Measurements from ENCODE around the gene RIF1. TPM values are rescaled to one million over a fixed set of nuclear protein-coding genes. Genes with fewer than 3 reads are reported as not detected.

RIF1 gene
- total and polyA plus RNA-seq, 9 of the 15 experiments (the other 6 are each of a cell fraction or from before 2014, with no cell fraction given): 11.0 to 109 (median 44.2) TPM

DNA sequence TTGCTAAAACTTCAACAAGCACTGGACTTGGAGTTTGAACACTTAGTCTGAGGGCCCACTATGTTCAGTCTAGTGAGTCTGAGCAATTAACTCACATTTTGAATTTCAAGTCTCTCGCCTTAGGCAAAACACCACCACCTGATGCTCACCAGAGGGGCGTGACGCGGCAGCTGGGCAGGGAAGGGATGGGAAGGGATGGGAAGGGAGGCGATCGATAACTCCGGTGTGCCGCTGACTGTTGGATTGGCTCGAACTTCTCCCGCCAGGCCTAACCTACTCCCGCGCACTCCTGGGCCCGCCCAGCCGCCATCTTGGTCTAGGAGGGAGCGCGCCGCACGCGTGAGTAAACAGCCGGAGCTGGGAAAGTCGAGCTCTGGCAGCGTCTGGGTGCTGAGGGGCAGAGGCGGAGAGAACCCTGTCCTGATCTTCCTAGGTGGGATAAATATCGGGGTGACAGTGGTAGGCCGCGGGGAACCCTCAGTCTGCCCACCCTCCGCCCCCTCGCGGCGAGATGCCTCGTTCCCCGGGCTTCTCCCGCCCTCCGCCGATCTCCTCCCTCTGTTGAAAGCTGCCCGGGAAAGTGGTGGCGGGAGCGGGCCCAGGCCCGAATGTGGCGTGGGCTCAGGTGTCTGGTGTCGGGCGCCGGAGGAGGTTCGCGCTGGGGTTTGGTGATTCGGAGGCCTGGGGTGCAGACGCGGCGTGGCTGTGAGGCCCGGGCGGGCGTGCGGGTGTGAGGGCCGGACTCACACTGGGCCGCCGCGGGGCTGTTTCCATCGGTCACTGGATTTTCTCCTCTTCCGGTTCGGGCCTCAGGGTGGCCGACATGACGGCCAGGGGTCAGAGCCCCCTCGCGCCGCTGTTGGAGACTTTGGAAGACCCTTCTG is at the start of gene RIF1 (continued):
- TF ChIP-seq, protein P1, sequence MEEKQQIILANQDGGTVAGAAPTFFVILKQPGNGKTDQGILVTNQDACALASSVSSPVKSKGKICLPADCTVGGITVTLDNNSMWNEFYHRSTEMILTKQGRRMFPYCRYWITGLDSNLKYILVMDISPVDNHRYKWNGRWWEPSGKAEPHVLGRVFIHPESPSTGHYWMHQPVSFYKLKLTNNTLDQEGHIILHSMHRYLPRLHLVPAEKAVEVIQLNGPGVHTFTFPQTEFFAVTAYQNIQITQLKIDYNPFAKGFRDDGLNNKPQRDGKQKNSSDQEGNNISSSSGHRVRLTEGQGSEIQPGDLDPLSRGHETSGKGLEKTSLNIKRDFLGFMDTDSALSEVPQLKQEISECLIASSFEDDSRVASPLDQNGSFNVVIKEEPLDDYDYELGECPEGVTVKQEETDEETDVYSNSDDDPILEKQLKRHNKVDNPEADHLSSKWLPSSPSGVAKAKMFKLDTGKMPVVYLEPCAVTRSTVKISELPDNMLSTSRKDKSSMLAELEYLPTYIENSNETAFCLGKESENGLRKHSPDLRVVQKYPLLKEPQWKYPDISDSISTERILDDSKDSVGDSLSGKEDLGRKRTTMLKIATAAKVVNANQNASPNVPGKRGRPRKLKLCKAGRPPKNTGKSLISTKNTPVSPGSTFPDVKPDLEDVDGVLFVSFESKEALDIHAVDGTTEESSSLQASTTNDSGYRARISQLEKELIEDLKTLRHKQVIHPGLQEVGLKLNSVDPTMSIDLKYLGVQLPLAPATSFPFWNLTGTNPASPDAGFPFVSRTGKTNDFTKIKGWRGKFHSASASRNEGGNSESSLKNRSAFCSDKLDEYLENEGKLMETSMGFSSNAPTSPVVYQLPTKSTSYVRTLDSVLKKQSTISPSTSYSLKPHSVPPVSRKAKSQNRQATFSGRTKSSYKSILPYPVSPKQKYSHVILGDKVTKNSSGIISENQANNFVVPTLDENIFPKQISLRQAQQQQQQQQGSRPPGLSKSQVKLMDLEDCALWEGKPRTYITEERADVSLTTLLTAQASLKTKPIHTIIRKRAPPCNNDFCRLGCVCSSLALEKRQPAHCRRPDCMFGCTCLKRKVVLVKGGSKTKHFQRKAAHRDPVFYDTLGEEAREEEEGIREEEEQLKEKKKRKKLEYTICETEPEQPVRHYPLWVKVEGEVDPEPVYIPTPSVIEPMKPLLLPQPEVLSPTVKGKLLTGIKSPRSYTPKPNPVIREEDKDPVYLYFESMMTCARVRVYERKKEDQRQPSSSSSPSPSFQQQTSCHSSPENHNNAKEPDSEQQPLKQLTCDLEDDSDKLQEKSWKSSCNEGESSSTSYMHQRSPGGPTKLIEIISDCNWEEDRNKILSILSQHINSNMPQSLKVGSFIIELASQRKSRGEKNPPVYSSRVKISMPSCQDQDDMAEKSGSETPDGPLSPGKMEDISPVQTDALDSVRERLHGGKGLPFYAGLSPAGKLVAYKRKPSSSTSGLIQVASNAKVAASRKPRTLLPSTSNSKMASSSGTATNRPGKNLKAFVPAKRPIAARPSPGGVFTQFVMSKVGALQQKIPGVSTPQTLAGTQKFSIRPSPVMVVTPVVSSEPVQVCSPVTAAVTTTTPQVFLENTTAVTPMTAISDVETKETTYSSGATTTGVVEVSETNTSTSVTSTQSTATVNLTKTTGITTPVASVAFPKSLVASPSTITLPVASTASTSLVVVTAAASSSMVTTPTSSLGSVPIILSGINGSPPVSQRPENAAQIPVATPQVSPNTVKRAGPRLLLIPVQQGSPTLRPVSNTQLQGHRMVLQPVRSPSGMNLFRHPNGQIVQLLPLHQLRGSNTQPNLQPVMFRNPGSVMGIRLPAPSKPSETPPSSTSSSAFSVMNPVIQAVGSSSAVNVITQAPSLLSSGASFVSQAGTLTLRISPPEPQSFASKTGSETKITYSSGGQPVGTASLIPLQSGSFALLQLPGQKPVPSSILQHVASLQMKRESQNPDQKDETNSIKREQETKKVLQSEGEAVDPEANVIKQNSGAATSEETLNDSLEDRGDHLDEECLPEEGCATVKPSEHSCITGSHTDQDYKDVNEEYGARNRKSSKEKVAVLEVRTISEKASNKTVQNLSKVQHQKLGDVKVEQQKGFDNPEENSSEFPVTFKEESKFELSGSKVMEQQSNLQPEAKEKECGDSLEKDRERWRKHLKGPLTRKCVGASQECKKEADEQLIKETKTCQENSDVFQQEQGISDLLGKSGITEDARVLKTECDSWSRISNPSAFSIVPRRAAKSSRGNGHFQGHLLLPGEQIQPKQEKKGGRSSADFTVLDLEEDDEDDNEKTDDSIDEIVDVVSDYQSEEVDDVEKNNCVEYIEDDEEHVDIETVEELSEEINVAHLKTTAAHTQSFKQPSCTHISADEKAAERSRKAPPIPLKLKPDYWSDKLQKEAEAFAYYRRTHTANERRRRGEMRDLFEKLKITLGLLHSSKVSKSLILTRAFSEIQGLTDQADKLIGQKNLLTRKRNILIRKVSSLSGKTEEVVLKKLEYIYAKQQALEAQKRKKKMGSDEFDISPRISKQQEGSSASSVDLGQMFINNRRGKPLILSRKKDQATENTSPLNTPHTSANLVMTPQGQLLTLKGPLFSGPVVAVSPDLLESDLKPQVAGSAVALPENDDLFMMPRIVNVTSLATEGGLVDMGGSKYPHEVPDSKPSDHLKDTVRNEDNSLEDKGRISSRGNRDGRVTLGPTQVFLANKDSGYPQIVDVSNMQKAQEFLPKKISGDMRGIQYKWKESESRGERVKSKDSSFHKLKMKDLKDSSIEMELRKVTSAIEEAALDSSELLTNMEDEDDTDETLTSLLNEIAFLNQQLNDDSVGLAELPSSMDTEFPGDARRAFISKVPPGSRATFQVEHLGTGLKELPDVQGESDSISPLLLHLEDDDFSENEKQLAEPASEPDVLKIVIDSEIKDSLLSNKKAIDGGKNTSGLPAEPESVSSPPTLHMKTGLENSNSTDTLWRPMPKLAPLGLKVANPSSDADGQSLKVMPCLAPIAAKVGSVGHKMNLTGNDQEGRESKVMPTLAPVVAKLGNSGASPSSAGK (IDR thresholded peaks at IDR 0.05): peak; percentile 60
- no peak for TF ChIP-seq FOS (IDR thresholded peaks at IDR 0.05; ENCODE audit: extremely low read depth, insufficient read length)
- TF ChIP-seq, protein P2, sequence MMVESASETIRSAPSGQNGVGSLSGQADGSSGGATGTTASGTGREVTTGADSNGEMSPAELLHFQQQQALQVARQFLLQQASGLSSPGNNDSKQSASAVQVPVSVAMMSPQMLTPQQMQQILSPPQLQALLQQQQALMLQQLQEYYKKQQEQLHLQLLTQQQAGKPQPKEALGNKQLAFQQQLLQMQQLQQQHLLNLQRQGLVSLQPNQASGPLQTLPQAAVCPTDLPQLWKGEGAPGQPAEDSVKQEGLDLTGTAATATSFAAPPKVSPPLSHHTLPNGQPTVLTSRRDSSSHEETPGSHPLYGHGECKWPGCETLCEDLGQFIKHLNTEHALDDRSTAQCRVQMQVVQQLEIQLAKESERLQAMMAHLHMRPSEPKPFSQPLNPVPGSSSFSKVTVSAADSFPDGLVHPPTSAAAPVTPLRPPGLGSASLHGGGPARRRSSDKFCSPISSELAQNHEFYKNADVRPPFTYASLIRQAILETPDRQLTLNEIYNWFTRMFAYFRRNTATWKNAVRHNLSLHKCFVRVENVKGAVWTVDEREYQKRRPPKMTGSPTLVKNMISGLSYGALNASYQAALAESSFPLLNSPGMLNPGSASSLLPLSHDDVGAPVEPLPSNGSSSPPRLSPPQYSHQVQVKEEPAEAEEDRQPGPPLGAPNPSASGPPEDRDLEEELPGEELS (CRISPR knock-in tag; IDR thresholded peaks at IDR 0.05; ENCODE audit: borderline replicate concordance): no peak; the same call in none of the 2 replicates
- no peak for TF ChIP-seq COPS2 (conservative IDR thresholded peaks at IDR 0.05)
- TF ChIP-seq, protein P3, sequence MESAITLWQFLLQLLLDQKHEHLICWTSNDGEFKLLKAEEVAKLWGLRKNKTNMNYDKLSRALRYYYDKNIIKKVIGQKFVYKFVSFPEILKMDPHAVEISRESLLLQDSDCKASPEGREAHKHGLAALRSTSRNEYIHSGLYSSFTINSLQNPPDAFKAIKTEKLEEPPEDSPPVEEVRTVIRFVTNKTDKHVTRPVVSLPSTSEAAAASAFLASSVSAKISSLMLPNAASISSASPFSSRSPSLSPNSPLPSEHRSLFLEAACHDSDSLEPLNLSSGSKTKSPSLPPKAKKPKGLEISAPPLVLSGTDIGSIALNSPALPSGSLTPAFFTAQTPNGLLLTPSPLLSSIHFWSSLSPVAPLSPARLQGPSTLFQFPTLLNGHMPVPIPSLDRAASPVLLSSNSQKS (CRISPR knock-in tag; IDR thresholded peaks at IDR 0.05): no peak
- peak in 1 of 2 experiments; percentile 82; a peak in 2 of 4 replicates for TF ChIP-seq NONO (IDR thresholded peaks at IDR 0.05; ENCODE audit: low read depth in 2 of 2, low read length in 1 of 2)
- no peak for TF ChIP-seq ERF (CRISPR knock-in tag; IDR thresholded peaks at IDR 0.05)
- TF ChIP-seq ILF3 (IDR thresholded peaks at IDR 0.05; ENCODE audit: borderline replicate concordance): no peak
- TF ChIP-seq, protein P4, sequence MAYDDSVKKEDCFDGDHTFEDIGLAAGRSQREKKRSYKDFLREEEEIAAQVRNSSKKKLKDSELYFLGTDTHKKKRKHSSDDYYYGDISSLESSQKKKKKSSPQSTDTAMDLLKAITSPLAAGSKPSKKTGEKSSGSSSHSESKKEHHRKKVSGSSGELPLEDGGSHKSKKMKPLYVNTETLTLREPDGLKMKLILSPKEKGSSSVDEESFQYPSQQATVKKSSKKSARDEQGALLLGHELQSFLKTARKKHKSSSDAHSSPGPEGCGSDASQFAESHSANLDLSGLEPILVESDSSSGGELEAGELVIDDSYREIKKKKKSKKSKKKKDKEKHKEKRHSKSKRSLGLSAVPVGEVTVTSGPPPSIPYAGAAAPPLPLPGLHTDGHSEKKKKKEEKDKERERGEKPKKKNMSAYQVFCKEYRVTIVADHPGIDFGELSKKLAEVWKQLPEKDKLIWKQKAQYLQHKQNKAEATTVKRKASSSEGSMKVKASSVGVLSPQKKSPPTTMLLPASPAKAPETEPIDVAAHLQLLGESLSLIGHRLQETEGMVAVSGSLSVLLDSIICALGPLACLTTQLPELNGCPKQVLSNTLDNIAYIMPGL (CRISPR knock-in tag; IDR thresholded peaks at IDR 0.05): peak; percentile 88

Data from K562 (cell line).